Liver (tissue), 3 donors: ENCODE measurements around the gene EEF1AKMT2.

ENCODE experiments used
- CTCF ChIP-seq: fragments of 150-350 bp; IDR thresholded peaks from 2 replicates; pipeline ENCODE4 v1.5.1; 2017; ENCODE audit warnings: improper control_type of control experiment, low read depth, low read length; ENCODE audit not compliant: missing input control
- EGR1 ChIP-seq, 2 donors: IDR thresholded peaks; 2 replicates each; pipeline ENCODE4 v1.6.1; 2016 to 2018; ENCODE audit warnings: antibody characterized with exemption in 2 of 2, low read depth in 2 of 2
- FOXA1 ChIP-seq: IDR thresholded peaks from 2 replicates; pipeline ENCODE4 v1.6.1; 2016; ENCODE audit warnings: antibody characterized with exemption
- FOXA2 ChIP-seq: IDR thresholded peaks from 2 replicates; pipeline ENCODE4 v1.6.1; 2016; ENCODE audit warnings: antibody characterized with exemption
- GABPA ChIP-seq, 2 donors: IDR thresholded peaks in 1 of 2; conservative IDR thresholded peaks in 1 of 2; 2 replicates each; pipeline ENCODE4 v1.6.1; 2016; ENCODE audit warnings: antibody characterized with exemption in 2 of 2, mild to moderate bottlenecking in 1 of 2, moderate library complexity in 1 of 2
- JUND ChIP-seq, 2 donors: IDR thresholded peaks; 2 replicates each; pipeline ENCODE4 v1.6.1; 2016; ENCODE audit warnings: antibody characterized with exemption in 2 of 2
- MAX ChIP-seq: IDR thresholded peaks from 2 replicates; pipeline ENCODE4 v1.6.1; 2016; ENCODE audit warnings: antibody characterized with exemption
- RAD21 ChIP-seq, 2 donors: IDR thresholded peaks; 2 replicates each; pipeline ENCODE4 v1.6.1; 2016; ENCODE audit warnings: antibody characterized with exemption in 2 of 2, mild to moderate bottlenecking in 2 of 2
- REST ChIP-seq: IDR thresholded peaks from 2 replicates; pipeline ENCODE4 v1.6.1; 2016; ENCODE audit warnings: antibody characterized with exemption, mild to moderate bottlenecking
- SP1 ChIP-seq: IDR thresholded peaks from 2 replicates; pipeline ENCODE4 v1.6.1; 2018; ENCODE audit warnings: antibody characterized with exemption, mild to moderate bottlenecking
- TAF1 ChIP-seq: conservative IDR thresholded peaks from 2 replicates; pipeline ENCODE4 v1.6.1; 2016; ENCODE audit warnings: antibody characterized with exemption, mild to moderate bottlenecking
- YY1 ChIP-seq: IDR thresholded peaks from 2 replicates; pipeline ENCODE4 v1.6.1; 2016; ENCODE audit warnings: antibody characterized with exemption, mild to moderate bottlenecking
- ZBTB33 ChIP-seq: IDR thresholded peaks from 2 replicates; pipeline ENCODE4 v1.6.1; 2016; ENCODE audit warnings: antibody characterized with exemption
- donor health status: healthy.
- donor health status: healthy.

GRCh38 chr10:124762281-124762680 is 29.4 kb downstream of the EEF1AKMT2 start:
- TF ChIP-seq CTCF (no peak), RAD21 (IDR thresholded peaks at IDR 0.05) (no peak), SP1 (no peak), EGR1 (IDR thresholded peaks at IDR 0.05; ENCODE audit: low read depth in 2 of 2) (no peak), REST (no peak), ZBTB33 (no peak), JUND (IDR thresholded peaks at IDR 0.05) (no peak), FOXA1 (no peak), TAF1 (no peak), MAX (no peak), YY1 (no peak), FOXA2 (no peak), GABPA (IDR thresholded peaks at IDR 0.05 in 1 of 2, conservative IDR thresholded peaks at IDR 0.05 in 1 of 2) (no peak)
